MG63 (cell line): Measurements from ENCODE around the gene NAAA. TPM values are rescaled to one million over a fixed set of nuclear protein-coding genes. Genes with fewer than 3 reads are reported as not detected.
"Not testable (repeated sequence)": the region's sequence is repeated elsewhere in the genome, so short reads cannot be mapped to it uniquely, and the experiment has no call there.

Experiments used
- DNase-seq: peaks from one replicate; pipeline ENCODE4 v3.0.0-alpha.2; 2020
- H3K27me3 ChIP-seq: fragments of 250-450 bp; sonication (Bioruptor Pico); 2 replicates; pipeline ENCODE4 v1.5.1; 2020; ENCODE audit warnings: mild to moderate bottlenecking, moderate library complexity
- H3K36me3 ChIP-seq: fragments of 250-450 bp; sonication (Bioruptor Pico); 2 replicates; pipeline ENCODE4 v1.5.1; 2020; ENCODE audit warnings: mild to moderate bottlenecking, moderate library complexity
- H3K4me3 ChIP-seq: fragments of 250-450 bp; sonication (Bioruptor Pico); 2 replicates; pipeline ENCODE4 v1.5.1; 2020; ENCODE audit warnings: mild to moderate bottlenecking, moderate library complexity
- H3K9me3 ChIP-seq: fragments of 250-450 bp; sonication (Bioruptor Pico); 2 replicates; pipeline ENCODE4 v1.5.1; 2020; ENCODE audit warnings: mild to moderate bottlenecking, moderate library complexity
- total RNA-seq: library from RNA; depleted of rRNA; stranded (reverse); fragments of >200 nt; shearing (Covaris generic); gene quantifications from 2 replicates; pipeline ENCODE4 v1.2.3, GENCODE V29; 2014; ENCODE audit warnings: low replicate concordance; rRNA removed

Gene NAAA
- total RNA-seq = 1.4 and 1.6 TPM in 2 replicates

GRCh38 chr4:75940692-75941253 lies at the start of gene NAAA:
Gene NAAA, minus strand, starts transcription at chr4:75941013. Its CDS starts 64 bp downstream, at chr4:75940949.
- H3K9me3 ChIP-seq = no peaks in the 10 kb centered on the region
- peak; percentile 63 for DNase-seq
- peak within 1 kb of the TSS; percentile 46 for H3K4me3 ChIP-seq
- no peaks in the 10 kb centered on the region for H3K36me3 ChIP-seq
- H3K27me3 ChIP-seq = no peaks in the 10 kb centered on the region

- H3K4me3 ChIP-seq = peak overlapping the region; percentile 85
- no peaks in the 10 kb centered on the region for H3K36me3 ChIP-seq
- H3K9me3 ChIP-seq = no peaks in the 10 kb centered on the region
- H3K27me3 ChIP-seq = no peaks in the 10 kb centered on the region
- DNase-seq = no peak
Observed at GRCh38 chr4:75989846-75990528, 49.2 kb upstream of the NAAA start.

- H3K9me3 ChIP-seq = no peaks in the 10 kb centered on the region
- peak; percentile 21 for DNase-seq
- no peaks in the 10 kb centered on the region for H3K27me3 ChIP-seq
- H3K36me3 ChIP-seq = peaks cover 8% of the 10 kb centered on the region
- H3K4me3 ChIP-seq = no peak overlapping the region
Observed at GRCh38 chr4:75985116-75985515, 44.3 kb upstream of the NAAA start.

GRCh38 chr4:75980576-75980975 lies 39.8 kb upstream of the NAAA start:
- Histone ChIP-seq H3K27me3 (no peaks in the 10 kb centered on the region), H3K36me3 (peaks cover 33% of the 10 kb centered on the region), H3K4me3 (no peak overlapping the region), H3K9me3 (no peaks in the 10 kb centered on the region)
- no peak for DNase-seq

- no peak overlapping the region for H3K4me3 ChIP-seq
- peaks cover 43% of the 10 kb centered on the region for H3K36me3 ChIP-seq
- no peaks in the 10 kb centered on the region for H3K27me3 ChIP-seq
- H3K9me3 ChIP-seq = no peaks in the 10 kb centered on the region
- DNase-seq = no peak
Observed at GRCh38 chr4:75976177-75976576, 35.4 kb upstream of the NAAA start.

GRCh38 chr4:75973766-75974165 lies 33.0 kb upstream of the NAAA start:
- Histone ChIP-seq H3K27me3 (no peaks in the 10 kb centered on the region), H3K36me3 (peaks cover 51% of the 10 kb centered on the region), H3K9me3 (no peaks in the 10 kb centered on the region), H3K4me3 (no peak overlapping the region)
- DNase-seq = no peak

- no peak for DNase-seq
- Histone ChIP-seq H3K27me3 (no peaks in the 10 kb centered on the region), H3K36me3 (peaks cover 70% of the 10 kb centered on the region), H3K4me3 (no peak overlapping the region), H3K9me3 (no peaks in the 10 kb centered on the region)
Observed at GRCh38 chr4:75968084-75968483, 27.3 kb upstream of the NAAA start.

GRCh38 chr4:75963558-75963957 lies 22.7 kb upstream of the NAAA start:
- DNase-seq = no peak
- no peak overlapping the region for H3K4me3 ChIP-seq

GRCh38 chr4:75962072-75962471 lies 21.3 kb upstream of the NAAA start:
- peaks cover 71% of the 10 kb centered on the region for H3K36me3 ChIP-seq

More at GRCh38 chr4:75963558-75963957, 22.7 kb upstream of the NAAA start:
- H3K9me3 ChIP-seq = no peaks in the 10 kb centered on the region
- peaks cover 71% of the 10 kb centered on the region for H3K36me3 ChIP-seq
- no peaks in the 10 kb centered on the region for H3K27me3 ChIP-seq

GRCh38 chr4:75958546-75958945 lies 17.7 kb upstream of the NAAA start:
- peaks cover 60% of the 10 kb centered on the region for H3K36me3 ChIP-seq
- not testable (repeated sequence) for H3K27me3 ChIP-seq, H3K4me3 ChIP-seq, DNase-seq, H3K9me3 ChIP-seq

More at GRCh38 chr4:75962072-75962471, 21.3 kb upstream of the NAAA start:
- H3K27me3 ChIP-seq, H3K9me3 ChIP-seq, H3K4me3 ChIP-seq, DNase-seq: not testable (repeated sequence)

GRCh38 chr4:75954811-75955210 lies 14.0 kb upstream of the NAAA start:
- H3K36me3 ChIP-seq = peaks cover 44% of the 10 kb centered on the region
- not testable (repeated sequence) for H3K27me3 ChIP-seq, H3K4me3 ChIP-seq, DNase-seq, H3K9me3 ChIP-seq

- Histone ChIP-seq H3K9me3 (no peaks in the 10 kb centered on the region), H3K4me3 (no peak overlapping the region), H3K36me3 (peaks cover 44% of the 10 kb centered on the region), H3K27me3 (no peaks in the 10 kb centered on the region)
- DNase-seq = peak; percentile 8
Observed at GRCh38 chr4:75953509-75953908, 12.7 kb upstream of the NAAA start.

- Histone ChIP-seq H3K36me3 (peaks cover 29% of the 10 kb centered on the region), H3K27me3 (no peaks in the 10 kb centered on the region), H3K9me3 (no peaks in the 10 kb centered on the region), H3K4me3 (no peak overlapping the region)
- no peak for DNase-seq
Observed at GRCh38 chr4:75950213-75950815, 9.5 kb upstream of the NAAA start.

- peaks cover 24% of the 10 kb centered on the region for H3K36me3 ChIP-seq
- no peak for DNase-seq
- no peaks in the 10 kb centered on the region for H3K9me3 ChIP-seq
Observed at GRCh38 chr4:75948822-75949444, 8.1 kb upstream of the NAAA start.

GRCh38 chr4:75939890-75940691 lies 722 bp downstream of the NAAA start:
- peak; percentile 57 for DNase-seq

More at GRCh38 chr4:75948822-75949444, 8.1 kb upstream of the NAAA start:
- no peak overlapping the region for H3K4me3 ChIP-seq
- no peaks in the 10 kb centered on the region for H3K27me3 ChIP-seq

GRCh38 chr4:75935628-75936027 lies 5.2 kb downstream of the NAAA start:
- Histone ChIP-seq H3K4me3 (no peak overlapping the region), H3K36me3 (no peaks in the 10 kb centered on the region; the same call in 1 of the 2 replicates), H3K27me3 (no peaks in the 10 kb centered on the region), H3K9me3 (no peaks in the 10 kb centered on the region)
- no peak for DNase-seq

More at GRCh38 chr4:75939890-75940691, 722 bp downstream of the NAAA start:
- Histone ChIP-seq H3K9me3 (no peaks in the 10 kb centered on the region), H3K36me3 (no peaks in the 10 kb centered on the region), H3K4me3 (peak overlapping the region; percentile 46), H3K27me3 (no peaks in the 10 kb centered on the region)
